HCT116 (cell line): ENCODE data around the gene BTLA. TPM values are rescaled to one million over a fixed set of nuclear protein-coding genes. Genes with fewer than 3 reads are reported as not detected.

Experiments
- ATAC-seq: fragments of 200-7000 bp; cut with Tn5 transposase; 2 replicates; pipeline ENCODE4 v1.9.1; 2020; ENCODE audit warnings: mild to moderate bottlenecking, moderate library complexity
- BruUV-seq: library from RNA; stranded (reverse); fragments of 400-500 nt; replicated peaks from 2 replicates; lab custom pipeline; 2021; lab: Mats Ljungman, UMichigan
- CTCF ChIA-PET: fragments of 300-600 bp; sonication (Branson Sonifier 250); formaldehyde crosslinking; loops from one replicate; lab custom pipeline; 2021; ENCODE audit warnings: antibody characterized with exemption; lab: Charles Lee
- POLR2A ChIA-PET: fragments of 300-600, 350-600 bp; sonication (Branson Sonifier 250); formaldehyde crosslinking; loops from one replicate; lab custom pipeline; 2021; ENCODE audit warnings: antibody characterized with exemption; lab: Charles Lee
- RAD21 ChIA-PET, 2 experiments: fragments of 300-600 bp; sonication (Branson Sonifier 250); formaldehyde crosslinking; loops; one replicate each; lab custom pipeline; 2023; ENCODE audit warnings: low total read pairs in 2 of 2; ENCODE audit not compliant: uncharacterized antibody in 2 of 2, unreplicated experiment in 2 of 2, low non-redundant PET in 1 of 2; lab: Charles Lee
- DNase-seq: peaks from one replicate; pipeline ENCODE4 v3.0.0-alpha.2; 2010; ENCODE audit warnings: low read depth, low spot score
- H2AFZ ChIP-seq: fragments of 200-600 bp; shearing (Covaris generic), sonication (generic); 2 replicates; pipeline ENCODE4 v1.6.1; 2017; ENCODE audit warnings: low read depth, mixed run types, mixed read lengths, antibody characterized with exemption, low read length; ENCODE audit not compliant: poor library complexity, severe bottlenecking
- H3K27ac ChIP-seq: 2 replicates; pipeline ENCODE4 v1.5.1; 2012; ENCODE audit warnings: low read depth, low read length
- H3K27me3 ChIP-seq: fragments of 200-600 bp; sonication (generic); 2 replicates; pipeline ENCODE4 v1.6.1; 2016; ENCODE audit warnings: mixed run types, low read length, mixed read lengths; ENCODE audit not compliant: insufficient read depth
- H3K36me3 ChIP-seq, 2 experiments: fragments of 200-500 bp in 1 of 2; fragments of 200-600 bp in 1 of 2; sonication (Bioruptor generic) in 1 of 2; sonication (generic) in 1 of 2; 2 replicates each; pipeline versions ENCODE4 v1.5.1 to v1.6.1; 2014 to 2016; ENCODE audit warnings: low read length in 2 of 2, inconsistent platforms in 1 of 2, mixed read lengths in 1 of 2, mixed run types in 1 of 2; ENCODE audit not compliant: insufficient read depth in 2 of 2, control insufficient read depth in 1 of 2
- H3K4me1 ChIP-seq, 2 experiments: fragments of 200-600 bp in 1 of 2; sonication (generic) in 1 of 2; 2 replicates each; pipeline versions ENCODE4 v1.5.1 to v1.6.1; 2012 to 2017; ENCODE audit warnings: low read length in 2 of 2, inconsistent platforms in 1 of 2, mild to moderate bottlenecking in 1 of 2, mixed read lengths in 1 of 2, mixed run types in 1 of 2, moderate library complexity in 1 of 2; ENCODE audit not compliant: insufficient read depth in 2 of 2, control insufficient read depth in 1 of 2
- H3K4me2 ChIP-seq: fragments of 200-600 bp; sonication (generic); 2 replicates; pipeline ENCODE4 v1.6.1; 2017; ENCODE audit warnings: mixed run types, low read length, mixed read lengths
- H3K4me3 ChIP-seq, 2 experiments: fragments of 200-600 bp in 1 of 2; sonication (generic) in 1 of 2; replicated peaks in 1 of 2; 2 replicates each; pipeline ENCODE4 v1.5.1; 2011 to 2016; ENCODE audit warnings: low read length in 2 of 2, control low read depth in 1 of 2, low read depth in 1 of 2, mild to moderate bottlenecking in 1 of 2, mixed read lengths in 1 of 2, mixed run types in 1 of 2
- H3K79me2 ChIP-seq: fragments of 200-600 bp; sonication (generic); 2 replicates; pipeline ENCODE4 v1.6.1; 2017; ENCODE audit warnings: mild to moderate bottlenecking, mixed run types, low read length, moderate library complexity, mixed read lengths; ENCODE audit not compliant: insufficient read depth
- H3K9ac ChIP-seq: fragments of 200-600 bp; sonication (generic); 2 replicates; pipeline ENCODE4 v1.6.1; 2016; ENCODE audit warnings: low read length, mixed read lengths
- H3K9me2 ChIP-seq: fragments of 200-600 bp; sonication (generic), shearing (Covaris generic); 2 replicates; pipeline ENCODE4 v1.6.1; 2017; ENCODE audit warnings: mixed run types, mild to moderate bottlenecking, moderate library complexity; ENCODE audit not compliant: insufficient read depth
- H3K9me3 ChIP-seq, 2 experiments: fragments of 200-500 bp in 1 of 2; fragments of 200-600 bp in 1 of 2; sonication (Bioruptor generic) in 1 of 2; sonication (generic) in 1 of 2; 2 replicates each; pipeline ENCODE4 v1.6.1; 2014 to 2017; ENCODE audit warnings: low read length in 2 of 2, mixed read lengths in 2 of 2, inconsistent platforms in 1 of 2, low read depth in 1 of 2, mild to moderate bottlenecking in 1 of 2, mixed run types in 1 of 2, moderate library complexity in 1 of 2; ENCODE audit not compliant: control insufficient read depth in 1 of 2, insufficient read depth in 1 of 2
- H4K20me1 ChIP-seq: fragments of 200-600 bp; sonication (generic), shearing (Covaris generic); 2 replicates; pipeline ENCODE4 v1.6.1; 2017; ENCODE audit warnings: mixed run types, mild to moderate bottlenecking, moderate library complexity; ENCODE audit not compliant: insufficient read depth
- ATF3 ChIP-seq: IDR thresholded peaks from 2 replicates; pipeline ENCODE4 v1.6.1; 2012
- CBX3 ChIP-seq: IDR thresholded peaks from 2 replicates; pipeline ENCODE4 v1.6.1; 2012; ENCODE audit warnings: low read depth
- CEBPB ChIP-seq: IDR thresholded peaks from 2 replicates; pipeline ENCODE4 v1.6.1; 2012; ENCODE audit warnings: low read depth
- CTCF ChIP-seq, 3 experiments: fragments of 200-600 bp in 1 of 3; sonication (generic) in 1 of 3; IDR thresholded peaks in 2 of 3; conservative IDR thresholded peaks in 1 of 3; 2 replicates each; pipeline ENCODE4 v1.5.1; 2012 to 2017; ENCODE audit warnings: low read depth in 2 of 3, low read length in 2 of 3, antibody characterized with exemption in 1 of 3, borderline replicate concordance in 1 of 3, control low read depth in 1 of 3, mild to moderate bottlenecking in 1 of 3, mixed read lengths in 1 of 3, mixed run types in 1 of 3, moderate library complexity in 1 of 3; ENCODE audit not compliant: insufficient read depth in 1 of 3
- EGR1 ChIP-seq: IDR thresholded peaks from 2 replicates; pipeline ENCODE4 v1.6.1; 2012; ENCODE audit warnings: low read depth
- ELF1 ChIP-seq: IDR thresholded peaks from 2 replicates; pipeline ENCODE4 v1.6.1; 2012; ENCODE audit warnings: low read depth, borderline replicate concordance
- EZH2 ChIP-seq: fragments of 200-600 bp; sonication (generic); IDR thresholded peaks from 2 replicates; pipeline ENCODE4 v1.6.1; 2017; ENCODE audit warnings: antibody characterized with exemption, mixed run types
- FOSL1 ChIP-seq: IDR thresholded peaks from 2 replicates; pipeline ENCODE4 v1.6.1; 2012; ENCODE audit warnings: low read depth
- JUND ChIP-seq: IDR thresholded peaks from 2 replicates; pipeline ENCODE4 v1.6.1; 2012
- MAX ChIP-seq: IDR thresholded peaks from 2 replicates; pipeline ENCODE4 v1.6.1; 2012
- POLR2A ChIP-seq: IDR thresholded peaks from 2 replicates; pipeline ENCODE4 v1.7.0; 2011; ENCODE audit warnings: borderline replicate concordance; ENCODE audit not compliant: insufficient read depth, insufficient read length; ENCODE audit errors: extremely low read depth
- POLR2AphosphoS5 ChIP-seq: IDR thresholded peaks from 2 replicates; pipeline ENCODE4 v1.6.1; 2011; ENCODE audit warnings: mild to moderate bottlenecking, low read depth, low read length, moderate library complexity
- REST ChIP-seq: IDR thresholded peaks from 2 replicates; pipeline ENCODE4 v1.6.1; 2012; ENCODE audit warnings: low read depth
- SP1 ChIP-seq: IDR thresholded peaks from 2 replicates; pipeline ENCODE4 v1.6.1; 2012; ENCODE audit warnings: low read depth
- SRF ChIP-seq: IDR thresholded peaks from 2 replicates; pipeline ENCODE4 v1.6.1; 2012; ENCODE audit warnings: low read depth
- TCF7L2 ChIP-seq: IDR thresholded peaks from 2 replicates; pipeline ENCODE4 v1.7.0; 2011; ENCODE audit warnings: borderline replicate concordance, inconsistent platforms; ENCODE audit not compliant: insufficient read depth, insufficient read length; ENCODE audit errors: extremely low read depth
- YY1 ChIP-seq: IDR thresholded peaks from 2 replicates; pipeline ENCODE4 v1.6.1; 2011; ENCODE audit warnings: low read length, low read depth, moderate library complexity, mild to moderate bottlenecking; ENCODE audit not compliant: insufficient replicate concordance; ENCODE audit errors: extremely low read depth
- ZFX ChIP-seq: fragments of 450-650 bp; IDR thresholded peaks from 2 replicates; pipeline ENCODE4 v1.6.1; 2017
- intact Hi-C: fragments of 100-400 bp; cut with micrococcal nuclease; formaldehyde crosslinking; loops from 2 replicates; pipeline ENCODE4 v1.10.0; 2022
- total RNA-seq: library from RNA; stranded (reverse); gene quantifications from one replicate; pipeline ENCODE4 v1.2.1, GENCODE V29; 2021; ENCODE audit not compliant: unreplicated experiment

BTLA gene
- total RNA-seq, 1 experiment from 2014 or later, result 0.17 TPM

GRCh38 chr3:112505907-112506306, 6.6 kb upstream of the BTLA start:
- Histone ChIP-seq H3K4me3 (no peak overlapping the region), H3K27me3 (no peaks in the 10 kb centered on the region), H3K4me2 (no peak overlapping the region), H3K4me1 (no peaks in the 10 kb centered on the region), H4K20me1 (no peaks in the 10 kb centered on the region), H3K79me2 (no peaks in the 10 kb centered on the region), H2AFZ (no peak overlapping the region), H3K9ac (no peak overlapping the region), H3K9me2 (no peaks in the 10 kb centered on the region), H3K36me3 (no peaks in the 10 kb centered on the region), H3K9me3 (no peaks in the 10 kb centered on the region), H3K27ac (no peak overlapping the region)
- intact Hi-C loops, result no loop called here
- RAD21 ChIA-PET, result no interaction called here
- ATAC-seq (no peak), DNase-seq (no peak)
- CTCF ChIA-PET, result no interaction called here
- POLR2A ChIA-PET, result no interaction called here
- no peak for TF ChIP-seq MAX
- BruUV-seq, result no TSS peak

GRCh38 chr3:112504123-112504522, 4.9 kb upstream of the BTLA start:
- Histone ChIP-seq H3K9me3 (no peaks in the 10 kb centered on the region), H3K4me3 (no peak overlapping the region), H3K4me1 (no peaks in the 10 kb centered on the region), H3K27me3 (no peaks in the 10 kb centered on the region), H3K27ac (no peak overlapping the region), H3K9me2 (no peaks in the 10 kb centered on the region), H3K79me2 (no peaks in the 10 kb centered on the region), H3K4me2 (no peak overlapping the region), H2AFZ (no peak overlapping the region), H3K9ac (no peak overlapping the region), H3K36me3 (no peaks in the 10 kb centered on the region), H4K20me1 (no peaks in the 10 kb centered on the region)
- RAD21 ChIA-PET, result no interaction called here
- intact Hi-C loops, result no loop called here
- POLR2A ChIA-PET, result no interaction called here
- CTCF ChIA-PET, result no interaction called here
- no peak for ATAC-seq
- BruUV-seq, result no TSS peak
- DNase-seq, result no peak
- TF ChIP-seq CTCF (IDR thresholded peaks at IDR 0.05 in 2 of 3, conservative IDR thresholded peaks at IDR 0.05 in 1 of 3; ENCODE audit: borderline replicate concordance in 1 of 3, insufficient read depth in 1 of 3, low read depth in 2 of 3, low read length in 2 of 3), result no peak
- TF ChIP-seq EGR1, result no peak
- TF ChIP-seq ATF3, result no peak
- TF ChIP-seq CEBPB, result no peak
- no peak for TF ChIP-seq YY1
- TF ChIP-seq SRF, result no peak
- no peak for TF ChIP-seq ZFX
- no peak for TF ChIP-seq TCF7L2
- TF ChIP-seq FOSL1, result no peak
- TF ChIP-seq CBX3, result no peak
- TF ChIP-seq EZH2, result no peak
- no peak for TF ChIP-seq JUND
- TF ChIP-seq POLR2A, result no peak
- no peak for TF ChIP-seq POLR2AphosphoS5
- TF ChIP-seq ELF1, result no peak
- TF ChIP-seq SP1, result no peak
- no peak for TF ChIP-seq REST
